CD4-positive, CD25-positive, alpha-beta regulatory T cell (primary cell): ENCODE measurements around the gene TTC1. TPM values are rescaled to one million over a fixed set of nuclear protein-coding genes. Genes with fewer than 3 reads are reported as not detected.

Source experiments
- ATAC-seq, 2 donors: fragments of 150-1000 bp; cut with Tn5 transposase; one replicate each; pipeline ENCODE4 v1.10.0; 2021; ENCODE audit warnings: low read depth in 2 of 2, moderate number of reproducible peaks in 2 of 2, moderate library complexity in 1 of 2
- DNase-seq, 3 donors: peaks; one replicate each; pipeline versions ENCODE4 v3.0.0 to v3.0.0-alpha.2; 2012 to 2022; ENCODE audit warnings: mixed read lengths in 1 of 3
- H3K27ac ChIP-seq: one replicate; pipeline ENCODE4 v1.7.0; 2013; ENCODE audit warnings: mild to moderate bottlenecking, low read length; ENCODE audit not compliant: insufficient read depth, poor library complexity, severe bottlenecking
- H3K27me3 ChIP-seq: one replicate; pipeline ENCODE4 v1.7.0; 2013; ENCODE audit warnings: low read length; ENCODE audit not compliant: control insufficient read depth, insufficient read depth
- H3K36me3 ChIP-seq: one replicate; pipeline ENCODE4 v1.7.0; 2013; ENCODE audit warnings: mild to moderate bottlenecking, low read length, moderate library complexity; ENCODE audit not compliant: control insufficient read depth, insufficient read depth
- H3K4me1 ChIP-seq: 2 replicates; pipeline ENCODE4 v1.7.0; 2013; ENCODE audit warnings: mild to moderate bottlenecking, low read length; ENCODE audit not compliant: insufficient read depth, control insufficient read depth, poor library complexity, severe bottlenecking
- H3K4me3 ChIP-seq: one replicate; pipeline ENCODE4 v1.7.0; 2013; ENCODE audit warnings: low read depth, mild to moderate bottlenecking, low read length, moderate library complexity
- H3K9me3 ChIP-seq, 2 experiments: 1 replicate in 1 of 2; 2 replicates in 1 of 2; pipeline ENCODE4 v1.7.0; 2013; ENCODE audit warnings: low read length in 2 of 2, mild to moderate bottlenecking in 1 of 2, moderate library complexity in 1 of 2; ENCODE audit not compliant: control insufficient read depth in 2 of 2
- H3K27ac Mint-ChIP-seq, 3 donors: one replicate each; pipeline ENCODE4 v1.8.0; 2020 to 2022; ENCODE audit warnings: mild to moderate bottlenecking in 3 of 3, mixed read lengths in 3 of 3, moderate library complexity in 2 of 3
- H3K27me3 Mint-ChIP-seq: one replicate; pipeline ENCODE4 v1.8.0; 2022; ENCODE audit warnings: mild to moderate bottlenecking, mixed read lengths
- H3K36me3 Mint-ChIP-seq: one replicate; pipeline ENCODE4 v1.8.0; 2020; ENCODE audit warnings: mixed read lengths
- H3K4me1 Mint-ChIP-seq, 4 donors: one replicate each; pipeline ENCODE4 v1.8.0; 2020 to 2022; ENCODE audit warnings: mixed read lengths in 4 of 4, mild to moderate bottlenecking in 1 of 4
- H3K4me3 Mint-ChIP-seq, 4 donors: one replicate each; pipeline ENCODE4 v1.8.0; 2020 to 2022; ENCODE audit warnings: mild to moderate bottlenecking in 4 of 4, mixed read lengths in 4 of 4, moderate library complexity in 3 of 4
- H3K9me3 Mint-ChIP-seq, 7 donors: one replicate each; pipeline ENCODE4 v1.8.0; 2020 to 2022; ENCODE audit warnings: mixed read lengths in 7 of 7, mild to moderate bottlenecking in 3 of 7, moderate library complexity in 2 of 7
- polyA plus RNA-seq, 4 donors: library from polyadenylated mRNA; unstranded; fragments of 300-500 nt; fragmentation: Illumina TruSeq; gene quantifications; one replicate each; pipeline ENCODE4 v1.2.3, GENCODE V29; 2021
- total RNA-seq: library from RNA; stranded (reverse); gene quantifications from one replicate; pipeline ENCODE4 v1.2.3, GENCODE V29; 2022

The TTC1 gene
- total and polyA plus RNA-seq, 5 donors from 2014 or later, result 33.6 to 118 (median 105) TPM

- ATAC-seq (no peak), DNase-seq (peak in 1 of 3 donors; percentile 45)
- Histone ChIP-seq H3K4me3 (no peak overlapping the region), H3K4me1 (no peaks in the 10 kb centered on the region), H3K9me3 (no peaks in the 10 kb centered on the region), H3K36me3 (peaks cover 43% of the 10 kb centered on the region), H3K27ac (no peak overlapping the region), H3K27me3 (no peaks in the 10 kb centered on the region)
- H3K4me1 Mint-ChIP-seq, result peaks cover 0 to 11% (median 5%) of the 10 kb centered on the region in 4 donors
- no peak overlapping the region for H3K27ac Mint-ChIP-seq
- H3K9me3 Mint-ChIP-seq, result no peaks in the 10 kb centered on the region
- H3K27me3 Mint-ChIP-seq, result no peaks in the 10 kb centered on the region
- H3K36me3 Mint-ChIP-seq, result peaks cover 32% of the 10 kb centered on the region
- H3K4me3 Mint-ChIP-seq, result no peak overlapping the region
Measured at GRCh38 chr5:160044391-160044804, 35.5 kb downstream of the TTC1 start.

- H3K4me3 Mint-ChIP-seq, result no peak overlapping the region
- no peaks in the 10 kb centered on the region for H3K9me3 Mint-ChIP-seq
- Histone ChIP-seq H3K9me3 (no peaks in the 10 kb centered on the region), H3K4me3 (no peak overlapping the region), H3K27me3 (no peaks in the 10 kb centered on the region), H3K4me1 (no peaks in the 10 kb centered on the region), H3K36me3 (peaks cover 48% of the 10 kb centered on the region), H3K27ac (no peak overlapping the region)
- no peak for DNase-seq
- peaks cover 38% of the 10 kb centered on the region for H3K36me3 Mint-ChIP-seq
- no peak for ATAC-seq
- H3K4me1 Mint-ChIP-seq, result peaks cover 0 to 13% (median 5%) of the 10 kb centered on the region in 4 donors
- H3K27me3 Mint-ChIP-seq, result no peaks in the 10 kb centered on the region
- no peak overlapping the region for H3K27ac Mint-ChIP-seq
Measured at GRCh38 chr5:160044967-160045366, 36.0 kb downstream of the TTC1 start.

GRCh38 chr5:160047423-160047822 is 38.5 kb downstream of the TTC1 start:
- no peak for ATAC-seq
- no peak overlapping the region for H3K4me3 Mint-ChIP-seq
- no peaks in the 10 kb centered on the region for H3K4me1 ChIP-seq
- H3K36me3 ChIP-seq, result peaks cover 52% of the 10 kb centered on the region
- peaks cover 57% of the 10 kb centered on the region for H3K36me3 Mint-ChIP-seq
- H3K9me3 ChIP-seq, result no peaks in the 10 kb centered on the region
- H3K27me3 ChIP-seq, result no peaks in the 10 kb centered on the region
- H3K27me3 Mint-ChIP-seq, result no peaks in the 10 kb centered on the region
- peaks cover 0 to 13% (median 4%) of the 10 kb centered on the region in 4 donors for H3K4me1 Mint-ChIP-seq
- H3K27ac Mint-ChIP-seq, result peak overlapping the region in 1 of 3 donors; percentile 68
- DNase-seq, result no peak
- H3K4me3 ChIP-seq, result no peak overlapping the region
- H3K9me3 Mint-ChIP-seq, result no peaks in the 10 kb centered on the region
- H3K27ac ChIP-seq, result no peak overlapping the region

GRCh38 chr5:160048131-160048530 is 39.2 kb downstream of the TTC1 start:
- Histone ChIP-seq H3K4me3 (no peak overlapping the region), H3K27ac (no peak overlapping the region), H3K27me3 (no peaks in the 10 kb centered on the region), H3K36me3 (peaks cover 59% of the 10 kb centered on the region), H3K4me1 (no peaks in the 10 kb centered on the region), H3K9me3 (no peaks in the 10 kb centered on the region)
- peaks cover 0 to 13% (median 2%) of the 10 kb centered on the region in 4 donors for H3K4me1 Mint-ChIP-seq
- ATAC-seq (no peak), DNase-seq (no peak)
- H3K9me3 Mint-ChIP-seq, result no peaks in the 10 kb centered on the region
- H3K36me3 Mint-ChIP-seq, result peaks cover 63% of the 10 kb centered on the region
- H3K4me3 Mint-ChIP-seq, result no peak overlapping the region
- no peaks in the 10 kb centered on the region for H3K27me3 Mint-ChIP-seq
- H3K27ac Mint-ChIP-seq, result no peak overlapping the region

GRCh38 chr5:160049099-160049498 is 40.2 kb downstream of the TTC1 start:
- Histone ChIP-seq H3K27ac (no peak overlapping the region), H3K4me3 (no peak overlapping the region), H3K4me1 (no peaks in the 10 kb centered on the region), H3K27me3 (no peaks in the 10 kb centered on the region), H3K9me3 (no peaks in the 10 kb centered on the region), H3K36me3 (peaks cover 64% of the 10 kb centered on the region)
- H3K4me1 Mint-ChIP-seq, result peaks cover 0 to 16% (median 2%) of the 10 kb centered on the region in 4 donors
- no peak overlapping the region for H3K27ac Mint-ChIP-seq
- H3K36me3 Mint-ChIP-seq, result peaks cover 64% of the 10 kb centered on the region
- DNase-seq (no peak), ATAC-seq (no peak)
- H3K4me3 Mint-ChIP-seq, result no peak overlapping the region
- no peaks in the 10 kb centered on the region for H3K9me3 Mint-ChIP-seq
- H3K27me3 Mint-ChIP-seq, result no peaks in the 10 kb centered on the region

GRCh38 chr5:160054047-160054446 is 45.1 kb downstream of the TTC1 start:
- peaks cover 59% of the 10 kb centered on the region for H3K36me3 Mint-ChIP-seq

GRCh38 chr5:160054831-160055230 is 45.9 kb downstream of the TTC1 start:
- Mint-ChIP-seq H3K27me3 (no peaks in the 10 kb centered on the region), H3K27ac (no peak overlapping the region), H3K4me3 (no peak overlapping the region), H3K36me3 (peaks cover 59% of the 10 kb centered on the region), H3K9me3 (no peaks in the 10 kb centered on the region), H3K4me1 (peaks cover 0 to 4% (median 0%) of the 10 kb centered on the region in 4 donors)
- no peaks in the 10 kb centered on the region for H3K27me3 ChIP-seq
- no peak for DNase-seq
- no peak overlapping the region for H3K27ac ChIP-seq
- no peaks in the 10 kb centered on the region for H3K4me1 ChIP-seq
- H3K4me3 ChIP-seq, result no peak overlapping the region
- no peak for ATAC-seq
- no peaks in the 10 kb centered on the region for H3K9me3 ChIP-seq
- H3K36me3 ChIP-seq, result peaks cover 79% of the 10 kb centered on the region

More at GRCh38 chr5:160054047-160054446, 45.1 kb downstream of the TTC1 start:
- no peaks in the 10 kb centered on the region for H3K9me3 Mint-ChIP-seq
- no peaks in the 10 kb centered on the region for H3K4me1 ChIP-seq
- H3K9me3 ChIP-seq, result no peaks in the 10 kb centered on the region
- ATAC-seq, result no peak
- H3K27me3 Mint-ChIP-seq, result no peaks in the 10 kb centered on the region
- no peak overlapping the region for H3K4me3 Mint-ChIP-seq
- peaks cover 0 to 8% (median 0%) of the 10 kb centered on the region in 4 donors for H3K4me1 Mint-ChIP-seq
- H3K36me3 ChIP-seq, result peaks cover 81% of the 10 kb centered on the region
- no peaks in the 10 kb centered on the region for H3K27me3 ChIP-seq
- H3K27ac Mint-ChIP-seq, result peak overlapping the region in 1 of 3 donors; percentile 2
- no peak overlapping the region for H3K4me3 ChIP-seq
- no peak for DNase-seq
- H3K27ac ChIP-seq, result no peak overlapping the region

- no peak overlapping the region for H3K4me3 Mint-ChIP-seq
- no peaks in the 10 kb centered on the region for H3K27me3 ChIP-seq
- no peaks in the 10 kb centered on the region for H3K9me3 ChIP-seq
- no peaks in the 10 kb centered on the region for H3K27me3 Mint-ChIP-seq
- no peak overlapping the region for H3K27ac Mint-ChIP-seq
- DNase-seq (no peak), ATAC-seq (no peak)
- H3K36me3 Mint-ChIP-seq, result peaks cover 43% of the 10 kb centered on the region
- H3K4me1 ChIP-seq, result no peaks in the 10 kb centered on the region
- H3K4me3 ChIP-seq, result no peak overlapping the region
- no peak overlapping the region for H3K27ac ChIP-seq
- H3K36me3 ChIP-seq, result peaks cover 78% of the 10 kb centered on the region
- no peaks in the 10 kb centered on the region for H3K9me3 Mint-ChIP-seq
- peaks cover 0 to 4% (median 0%) of the 10 kb centered on the region in 4 donors for H3K4me1 Mint-ChIP-seq
Measured at GRCh38 chr5:160057256-160057655, 48.3 kb downstream of the TTC1 start.
